Measurements from ENCODE around the gene PLCG1.
"Not testable (repeated sequence)": the region's sequence is repeated elsewhere in the genome, so short reads cannot be mapped to it uniquely, and the experiment has no call there.

PLCG1 gene

GRCh38 chr20:41136680-41137613 lies at the start of gene PLCG1:
TSS of gene PLCG1 (plus strand) at chr20:41137543. CDS start at chr20:41137642, 99 bp downstream.
- DNase-seq = peak; percentile 81

GRCh38 chr20:41087777-41088176 lies 49.6 kb upstream of the PLCG1 start:
- no peak for DNase-seq

- no peak for DNase-seq
Measured at GRCh38 chr20:41089555-41089954, 47.8 kb upstream of the PLCG1 start.

DNA sequence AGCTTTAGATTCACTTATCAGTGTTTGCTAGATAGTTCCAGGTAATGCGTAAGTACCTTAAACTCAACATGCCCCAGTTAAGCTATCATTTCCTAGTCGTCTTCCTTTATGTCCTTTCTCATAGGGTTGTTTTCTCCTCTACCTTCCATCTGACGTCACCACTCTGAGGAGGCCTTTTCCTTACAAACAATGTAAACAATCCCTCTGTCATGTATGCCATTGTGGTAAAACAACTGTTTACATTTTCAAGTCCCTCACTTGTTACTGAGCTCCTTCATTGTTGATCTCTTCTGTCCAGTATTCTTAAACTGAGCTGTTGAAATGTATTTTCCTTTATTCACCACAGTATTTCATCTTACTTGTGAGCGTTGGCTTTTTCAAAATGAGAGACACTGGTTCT lies 45.4 kb upstream of the PLCG1 start:
- DNase-seq = no peak

GRCh38 chr20:41094353-41095055 lies 42.8 kb upstream of the PLCG1 start:
- DNase-seq = no peak

GRCh38 chr20:41095110-41095969 lies 42.0 kb upstream of the PLCG1 start:
- DNase-seq = peak; percentile 8

- DNase-seq = no peak
Measured at GRCh38 chr20:41098703-41099250, 38.6 kb upstream of the PLCG1 start.

DNA sequence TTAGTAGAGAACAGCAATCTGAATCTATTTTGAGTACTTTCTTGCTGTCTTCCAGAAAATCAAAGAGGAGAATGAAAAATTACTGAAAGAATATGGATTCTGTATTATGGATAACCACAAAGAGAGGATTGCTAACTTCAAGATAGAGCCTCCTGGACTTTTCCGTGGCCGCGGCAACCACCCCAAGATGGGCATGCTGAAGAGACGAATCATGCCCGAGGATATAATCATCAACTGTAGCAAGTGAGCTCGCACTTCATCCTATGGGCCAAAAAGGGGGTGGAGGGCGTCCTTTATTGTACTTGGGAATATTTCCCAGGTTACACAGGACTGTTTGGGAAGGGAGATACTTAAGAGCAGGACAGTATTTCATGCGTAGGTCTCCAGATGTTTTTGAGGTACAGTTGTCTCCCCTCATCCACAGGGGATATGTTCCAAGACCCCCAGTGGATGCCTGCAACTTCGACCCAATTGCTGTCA lies 37.3 kb upstream of the PLCG1 start:
- DNase-seq = no peak

- no peak for DNase-seq
Measured at GRCh38 chr20:41101660-41102059, 35.7 kb upstream of the PLCG1 start.

- no peak for DNase-seq
Measured at GRCh38 chr20:41108531-41108930, 28.8 kb upstream of the PLCG1 start.

- no peak for DNase-seq
Measured at GRCh38 chr20:41110012-41110411, 27.3 kb upstream of the PLCG1 start.

GRCh38 chr20:41110930-41111577 lies 26.3 kb upstream of the PLCG1 start:
- no peak for DNase-seq

DNA sequence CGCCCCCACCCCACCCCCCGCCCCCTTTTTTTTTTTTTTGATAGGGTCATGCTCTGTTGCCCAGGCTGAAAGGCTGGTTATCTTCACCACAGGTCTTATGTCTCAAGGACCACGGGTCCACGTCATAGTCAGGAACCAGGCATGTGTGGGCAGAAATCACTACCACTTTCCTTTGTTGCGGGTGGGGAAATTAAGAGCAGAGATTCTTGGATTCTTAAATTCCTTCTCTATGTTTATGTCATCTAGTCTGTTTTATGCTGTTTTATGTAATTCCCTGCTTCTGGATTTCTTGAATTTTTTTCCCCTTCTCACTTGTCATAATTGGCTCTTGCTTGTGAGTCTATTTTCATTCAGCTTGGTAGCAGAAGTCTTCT lies 25.8 kb upstream of the PLCG1 start:
- DNase-seq = no peak

DNA sequence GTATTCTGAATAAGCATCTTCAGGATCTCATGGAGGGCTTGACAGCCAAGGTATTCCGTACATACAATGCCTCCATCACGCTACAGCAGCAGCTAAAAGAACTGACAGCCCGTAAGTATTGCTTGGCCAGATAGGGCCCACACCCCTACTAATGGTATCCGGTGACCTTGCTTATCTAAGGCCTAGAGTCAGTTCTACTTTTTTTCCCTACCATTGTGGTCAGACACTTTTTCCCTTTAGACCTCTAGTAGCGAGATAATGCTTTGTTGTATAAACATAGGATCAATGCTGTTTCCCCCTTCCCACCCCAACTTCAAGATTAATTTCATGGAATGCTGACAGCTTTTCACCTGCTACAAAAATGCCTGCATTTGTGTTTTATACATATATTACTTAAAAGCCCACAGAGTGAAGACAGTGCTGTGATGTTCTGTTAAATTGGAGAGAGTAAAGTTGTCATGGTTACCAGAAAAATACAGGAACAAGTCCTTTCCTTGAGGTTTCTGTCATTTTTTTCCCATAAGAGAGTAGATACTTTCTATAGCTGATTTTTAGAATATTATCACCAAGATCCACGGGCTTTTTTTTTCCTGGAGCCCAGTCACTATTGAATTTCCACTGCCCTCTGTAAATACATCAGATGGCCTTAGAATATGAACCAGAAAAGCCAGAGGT lies 20.9 kb upstream of the PLCG1 start:
- DNase-seq = no peak

- DNase-seq = not testable (repeated sequence)
Measured at GRCh38 chr20:41118159-41118558, 19.2 kb upstream of the PLCG1 start.

- DNase-seq = no peak
Measured at GRCh38 chr20:41118632-41119031, 18.7 kb upstream of the PLCG1 start.

DNA sequence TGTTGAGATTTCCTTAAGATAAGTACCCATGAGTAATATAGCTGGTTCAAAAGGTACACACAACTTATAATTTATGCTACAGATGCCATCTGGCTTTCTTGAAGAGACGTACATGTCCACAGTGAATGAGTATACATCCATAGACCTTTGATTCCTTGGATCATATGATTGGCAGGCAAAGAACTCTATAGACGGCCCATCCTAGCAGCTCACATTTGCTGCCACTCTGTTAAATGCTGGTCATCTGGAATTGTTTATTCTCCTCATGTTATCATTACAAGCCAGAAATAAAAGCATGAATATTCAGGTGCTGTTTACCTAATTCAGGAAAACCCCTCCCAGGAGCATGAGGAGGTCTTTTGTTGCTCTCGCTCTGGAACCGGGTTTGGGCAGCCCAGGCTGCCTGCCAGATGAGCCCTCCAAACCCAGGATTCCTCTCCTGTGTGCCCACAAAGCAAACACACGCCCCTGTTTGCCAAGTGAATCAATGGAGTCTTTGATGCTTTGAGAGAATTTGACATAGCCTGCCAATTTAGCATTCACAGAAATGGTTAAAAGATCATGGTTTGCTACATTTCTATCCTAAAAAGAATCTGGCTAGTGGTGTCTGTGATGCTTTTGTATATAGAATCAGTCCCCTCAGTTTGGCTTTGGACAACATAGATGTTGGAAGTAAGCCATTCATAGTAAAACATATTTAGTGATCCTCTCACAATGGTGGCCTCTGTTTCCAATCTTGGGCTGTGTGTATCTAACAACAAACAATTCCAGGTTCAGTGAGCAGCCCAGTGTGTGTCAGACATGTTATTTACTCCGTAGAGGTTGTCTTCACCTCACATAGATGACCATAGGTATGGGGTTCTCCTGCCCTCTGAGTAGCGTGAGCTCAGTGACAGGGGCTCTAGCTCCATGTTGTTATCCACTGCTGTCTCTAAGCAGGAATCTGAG lies 17.5 kb upstream of the PLCG1 start:
- DNase-seq = peak; percentile 75

DNA sequence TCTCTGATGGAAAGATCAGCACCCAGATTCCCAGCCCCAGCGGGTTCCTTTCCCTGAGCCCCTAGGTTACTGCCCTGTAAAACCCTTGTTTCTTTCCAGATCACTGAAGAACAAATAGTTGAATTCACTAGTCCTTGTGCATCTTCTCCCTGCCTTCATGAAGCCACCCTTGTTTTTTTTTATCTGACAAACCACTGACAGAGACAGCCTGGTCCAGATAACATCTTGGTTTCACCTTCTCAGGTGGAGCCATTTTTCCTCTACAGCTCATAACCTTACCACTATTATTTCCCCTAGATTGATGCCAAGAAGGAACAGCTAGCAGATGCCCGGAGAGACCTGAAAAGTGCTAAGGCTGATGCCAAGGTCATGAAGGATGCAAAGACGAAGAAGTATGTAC lies 15.9 kb upstream of the PLCG1 start:
- no peak for DNase-seq

DNA sequence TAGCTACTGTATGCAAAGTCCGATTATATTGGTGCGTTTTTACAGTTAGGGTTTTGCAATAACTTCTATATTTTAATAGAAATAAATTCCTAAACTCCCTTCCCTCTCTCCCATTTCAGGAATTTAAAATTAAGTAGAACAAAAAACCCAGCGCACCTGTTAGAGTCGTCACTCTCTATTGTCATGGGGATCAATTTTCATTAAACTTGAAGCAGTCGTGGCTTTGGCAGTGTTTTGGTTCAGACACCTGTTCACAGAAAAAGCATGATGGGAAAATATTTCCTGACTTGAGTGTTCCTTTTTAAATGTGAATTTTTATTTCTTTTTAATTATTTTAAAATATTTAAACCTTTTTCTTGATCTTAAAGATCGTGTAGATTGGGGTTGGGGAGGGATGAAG lies 13.7 kb upstream of the PLCG1 start:
- DNase-seq = no peak

GRCh38 chr20:41124451-41125094 lies 12.8 kb upstream of the PLCG1 start:
- DNase-seq = no peak
